Measurements from ENCODE around the gene CAVIN2.

Gene CAVIN2

GRCh38 chr2:191835539-191836350 is 11.1 kb downstream of the CAVIN2 start:
- Histone ChIP-seq H2AFZ (ENCODE audit: low read length) (no peak overlapping the region), H3K9ac (ENCODE audit: low read length) (no peak overlapping the region), H3K36me3 (ENCODE audit: insufficient read depth, low read length) (no peaks in the 10 kb centered on the region), H3K4me2 (ENCODE audit: low read length) (no peak overlapping the region), H3K9me3 (ENCODE audit: low read length) (no peaks in the 10 kb centered on the region), H3K4me3 (ENCODE audit: low read depth, low read length, poor library complexity, severe bottlenecking) (no peak overlapping the region), H3K79me2 (ENCODE audit: insufficient read depth, low read length) (no peaks in the 10 kb centered on the region), H3K4me1 (ENCODE audit: insufficient read depth, low read length, severe bottlenecking) (no peaks in the 10 kb centered on the region), H4K20me1 (ENCODE audit: insufficient read depth, low read length) (no peaks in the 10 kb centered on the region), H3K27ac (ENCODE audit: low read depth, low read length, poor library complexity, severe bottlenecking) (no peak overlapping the region), H3K9me2 (ENCODE audit: low read depth, low read length) (no peaks in the 10 kb centered on the region), H3F3A (ENCODE audit: insufficient read depth, low read length) (no peaks in the 10 kb centered on the region), H3K27me3 (ENCODE audit: insufficient read depth, low read length) (no peaks in the 10 kb centered on the region)
- TF ChIP-seq EZH2 (IDR thresholded peaks at IDR 0.05; ENCODE audit: borderline replicate concordance, low read length), result no peak
- no peak for TF ChIP-seq CTCF (IDR thresholded peaks at IDR 0.05; ENCODE audit: low read length)

GRCh38 chr2:191835100-191835499 is 11.8 kb downstream of the CAVIN2 start:
- Histone ChIP-seq H2AFZ (ENCODE audit: low read length) (no peak overlapping the region), H4K20me1 (ENCODE audit: insufficient read depth, low read length) (no peaks in the 10 kb centered on the region), H3K27ac (ENCODE audit: low read depth, low read length, poor library complexity, severe bottlenecking) (no peak overlapping the region), H3K4me2 (ENCODE audit: low read length) (no peak overlapping the region), H3F3A (ENCODE audit: insufficient read depth, low read length) (no peaks in the 10 kb centered on the region), H3K9me2 (ENCODE audit: low read depth, low read length) (no peaks in the 10 kb centered on the region), H3K4me3 (ENCODE audit: low read depth, low read length, poor library complexity, severe bottlenecking) (no peak overlapping the region), H3K36me3 (ENCODE audit: insufficient read depth, low read length) (no peaks in the 10 kb centered on the region), H3K79me2 (ENCODE audit: insufficient read depth, low read length) (no peaks in the 10 kb centered on the region), H3K9me3 (ENCODE audit: low read length) (no peaks in the 10 kb centered on the region), H3K9ac (ENCODE audit: low read length) (no peak overlapping the region), H3K27me3 (ENCODE audit: insufficient read depth, low read length) (no peaks in the 10 kb centered on the region), H3K4me1 (ENCODE audit: insufficient read depth, low read length, severe bottlenecking) (no peaks in the 10 kb centered on the region)
- TF ChIP-seq CTCF (IDR thresholded peaks at IDR 0.05; ENCODE audit: low read length) (no peak), EZH2 (IDR thresholded peaks at IDR 0.05; ENCODE audit: borderline replicate concordance, low read length) (no peak)

DNA sequence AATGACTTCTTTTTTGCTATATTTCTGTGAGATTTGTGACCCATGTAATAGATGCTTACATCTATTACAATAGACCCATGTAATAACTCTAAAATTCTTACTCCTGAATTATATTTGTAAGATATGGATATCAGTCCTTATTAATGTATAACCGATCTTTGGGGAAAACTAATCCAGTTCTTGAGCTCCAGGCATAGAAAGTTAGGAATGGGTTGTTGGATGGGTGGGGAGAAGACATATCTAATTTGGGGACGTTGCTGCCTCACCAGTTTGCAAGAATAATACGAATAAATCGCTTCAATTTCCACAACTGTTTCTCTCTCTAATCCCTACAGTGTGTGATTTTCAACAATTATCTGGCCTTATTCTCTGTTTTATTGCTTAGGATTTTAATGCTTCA is 13.5 kb downstream of the CAVIN2 start:
- Histone ChIP-seq H3K27me3 (ENCODE audit: insufficient read depth, low read length) (no peaks in the 10 kb centered on the region), H3K79me2 (ENCODE audit: insufficient read depth, low read length) (no peaks in the 10 kb centered on the region), H3K9me2 (ENCODE audit: low read depth, low read length) (no peaks in the 10 kb centered on the region), H3K9me3 (ENCODE audit: low read length) (no peaks in the 10 kb centered on the region), H3K4me3 (ENCODE audit: low read depth, low read length, poor library complexity, severe bottlenecking) (no peak overlapping the region), H2AFZ (ENCODE audit: low read length) (no peak overlapping the region), H4K20me1 (ENCODE audit: insufficient read depth, low read length) (no peaks in the 10 kb centered on the region), H3K27ac (ENCODE audit: low read depth, low read length, poor library complexity, severe bottlenecking) (no peak overlapping the region), H3F3A (ENCODE audit: insufficient read depth, low read length) (no peaks in the 10 kb centered on the region), H3K36me3 (ENCODE audit: insufficient read depth, low read length) (no peaks in the 10 kb centered on the region), H3K4me1 (ENCODE audit: insufficient read depth, low read length, severe bottlenecking) (no peaks in the 10 kb centered on the region), H3K9ac (ENCODE audit: low read length) (no peak overlapping the region), H3K4me2 (ENCODE audit: low read length) (no peak overlapping the region)
- TF ChIP-seq CTCF (IDR thresholded peaks at IDR 0.05; ENCODE audit: low read length), result no peak
- no peak for TF ChIP-seq EZH2 (IDR thresholded peaks at IDR 0.05; ENCODE audit: borderline replicate concordance, low read length)

All from OCI-LY1 (cell line).